ENCODE measurements around the gene RSRC2. TPM values are rescaled to one million over a fixed set of nuclear protein-coding genes. Genes with fewer than 3 reads are reported as not detected.

RSRC2 gene
- total RNA-seq, 1 donor from 2014 or later = 63.8 TPM

DNA sequence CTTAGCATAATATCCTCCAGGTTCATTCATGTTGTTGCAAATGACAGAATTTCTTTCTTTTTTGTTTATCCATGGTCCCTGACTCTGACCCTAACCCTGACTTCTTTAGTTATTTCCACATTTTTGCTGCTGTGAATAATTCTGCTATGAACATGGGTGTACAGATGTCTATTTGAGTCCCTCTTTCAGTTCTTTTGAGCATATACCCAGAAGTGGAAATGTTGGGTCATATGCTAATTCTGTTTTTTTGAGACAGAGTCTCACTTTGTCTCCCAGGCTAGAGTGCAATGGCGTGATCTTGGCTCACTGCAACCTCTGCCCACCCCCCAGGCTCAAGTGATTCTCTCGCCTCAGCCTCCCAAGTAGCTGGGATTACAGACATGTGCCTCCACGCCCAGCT lies 33.4 kb upstream of the RSRC2 start:
- no peaks in the 10 kb centered on the region for H3K4me1 ChIP-seq
- intact Hi-C loops (cut with DNase I) = no loop called here
- DNase-seq (no peak), ATAC-seq (no peak)
- no peaks in the 10 kb centered on the region for H3K27me3 ChIP-seq
- H3K36me3 ChIP-seq = peaks cover 13% of the 10 kb centered on the region
- H3K4me3 ChIP-seq = no peak overlapping the region
- TF ChIP-seq, protein P1, sequence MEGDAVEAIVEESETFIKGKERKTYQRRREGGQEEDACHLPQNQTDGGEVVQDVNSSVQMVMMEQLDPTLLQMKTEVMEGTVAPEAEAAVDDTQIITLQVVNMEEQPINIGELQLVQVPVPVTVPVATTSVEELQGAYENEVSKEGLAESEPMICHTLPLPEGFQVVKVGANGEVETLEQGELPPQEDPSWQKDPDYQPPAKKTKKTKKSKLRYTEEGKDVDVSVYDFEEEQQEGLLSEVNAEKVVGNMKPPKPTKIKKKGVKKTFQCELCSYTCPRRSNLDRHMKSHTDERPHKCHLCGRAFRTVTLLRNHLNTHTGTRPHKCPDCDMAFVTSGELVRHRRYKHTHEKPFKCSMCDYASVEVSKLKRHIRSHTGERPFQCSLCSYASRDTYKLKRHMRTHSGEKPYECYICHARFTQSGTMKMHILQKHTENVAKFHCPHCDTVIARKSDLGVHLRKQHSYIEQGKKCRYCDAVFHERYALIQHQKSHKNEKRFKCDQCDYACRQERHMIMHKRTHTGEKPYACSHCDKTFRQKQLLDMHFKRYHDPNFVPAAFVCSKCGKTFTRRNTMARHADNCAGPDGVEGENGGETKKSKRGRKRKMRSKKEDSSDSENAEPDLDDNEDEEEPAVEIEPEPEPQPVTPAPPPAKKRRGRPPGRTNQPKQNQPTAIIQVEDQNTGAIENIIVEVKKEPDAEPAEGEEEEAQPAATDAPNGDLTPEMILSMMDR (IDR thresholded peaks at IDR 0.05) = no peak
- no peak overlapping the region for H3K27ac ChIP-seq
- no peaks in the 10 kb centered on the region for H3K9me3 ChIP-seq

DNA sequence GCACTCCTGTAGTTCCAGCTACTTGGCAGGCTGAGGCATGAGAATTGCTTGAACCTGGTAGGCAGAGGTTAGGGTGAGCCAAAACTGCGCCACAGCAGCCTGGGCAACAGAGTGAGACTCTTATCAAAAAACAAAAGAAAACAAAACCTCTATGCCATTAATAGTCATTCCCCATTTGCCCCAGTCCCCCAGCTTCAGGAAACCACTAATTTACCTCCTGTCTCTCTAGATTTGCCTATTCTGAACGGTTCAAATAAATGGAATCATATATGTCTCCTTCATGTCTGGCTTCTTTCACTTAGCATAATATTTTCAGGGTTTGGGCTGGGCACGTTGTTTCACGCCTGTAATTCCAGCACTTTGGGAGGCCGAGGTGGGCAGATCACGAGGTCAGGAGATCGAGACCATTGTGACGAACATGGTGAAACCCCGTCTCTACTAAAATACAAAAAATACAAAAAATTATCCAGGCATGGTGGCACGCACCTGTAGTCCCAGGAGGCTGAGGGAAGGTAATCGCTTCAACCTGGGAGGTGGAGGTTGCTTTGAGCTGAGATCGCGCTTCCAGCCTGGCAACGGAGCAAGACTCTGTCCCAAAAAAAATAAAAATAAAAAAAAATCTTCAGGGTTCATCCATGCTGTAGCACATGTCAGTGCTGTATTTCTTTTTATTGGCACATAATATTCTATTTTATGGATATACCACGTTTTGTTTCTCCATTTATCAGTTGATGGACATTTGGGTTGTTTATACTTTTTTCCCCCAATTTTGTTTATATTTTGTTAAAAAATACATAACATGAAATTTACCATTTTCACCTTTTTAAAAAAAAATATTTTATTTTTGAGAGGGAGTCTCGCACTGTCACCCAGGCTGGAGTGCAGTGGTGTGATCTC lies 32.3 kb upstream of the RSRC2 start:
- no peaks in the 10 kb centered on the region for H3K9me3 ChIP-seq
- intact Hi-C loops (cut with DNase I) = no loop called here
- no peaks in the 10 kb centered on the region for H3K27me3 ChIP-seq
- TF ChIP-seq, protein P1 (IDR thresholded peaks at IDR 0.05) = no peak
- no peak for DNase-seq
- H3K4me3 ChIP-seq = no peak overlapping the region
- ATAC-seq = no peak
- H3K4me1 ChIP-seq = no peaks in the 10 kb centered on the region
- peaks cover 13% of the 10 kb centered on the region for H3K36me3 ChIP-seq
- no peak overlapping the region for H3K27ac ChIP-seq

DNA sequence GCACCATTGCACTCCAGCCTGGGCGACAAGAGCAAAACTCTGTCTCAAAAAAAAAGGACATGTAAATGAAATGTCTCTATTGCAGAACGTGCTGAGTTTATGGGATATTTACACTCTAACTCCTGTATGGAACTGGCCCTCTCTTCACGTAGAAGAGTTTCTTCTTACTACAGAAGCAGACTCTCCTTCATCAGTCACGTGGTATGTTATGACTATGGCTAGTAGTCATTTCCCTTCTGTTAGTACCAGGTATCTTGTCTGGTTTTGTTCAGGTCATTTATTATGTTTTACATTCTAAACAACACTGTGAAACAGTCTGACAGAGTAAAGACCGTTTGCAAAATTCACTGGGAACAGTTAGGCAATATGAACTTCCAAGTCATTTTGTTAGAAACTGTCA lies 20.6 kb upstream of the RSRC2 start:
- DNase-seq = no peak
- TF ChIP-seq, protein P1 (IDR thresholded peaks at IDR 0.05) = no peak
- intact Hi-C loops (cut with DNase I) = no loop called here
- no peaks in the 10 kb centered on the region for H3K4me1 ChIP-seq
- H3K4me3 ChIP-seq = no peak overlapping the region
- H3K36me3 ChIP-seq = peaks cover 34% of the 10 kb centered on the region
- H3K27me3 ChIP-seq = no peaks in the 10 kb centered on the region
- no peak for ATAC-seq
- H3K9me3 ChIP-seq = no peaks in the 10 kb centered on the region
- no peak overlapping the region for H3K27ac ChIP-seq

DNA sequence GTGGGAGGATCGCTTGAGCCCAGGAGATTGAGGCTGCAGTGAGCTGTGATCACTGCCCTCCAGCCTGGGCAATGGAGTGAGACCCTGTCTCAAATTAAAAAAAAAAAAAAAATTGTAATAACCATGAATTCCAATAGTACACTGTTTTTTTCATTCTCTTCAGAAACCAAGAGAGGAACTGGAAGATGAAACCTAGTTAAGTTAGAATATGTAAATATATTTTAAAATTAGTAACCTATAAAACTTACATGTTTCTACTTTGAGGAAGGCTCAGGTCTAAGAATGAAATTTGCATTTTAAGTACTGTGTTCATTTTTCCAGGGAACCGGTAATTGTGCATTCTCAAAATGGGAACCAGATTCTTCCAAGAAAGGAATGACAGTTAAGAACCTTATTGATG lies 19.1 kb upstream of the RSRC2 start:
- TF ChIP-seq, protein P1 (IDR thresholded peaks at IDR 0.05) = no peak
- Histone ChIP-seq H3K4me1 (no peaks in the 10 kb centered on the region), H3K27ac (no peak overlapping the region), H3K9me3 (no peaks in the 10 kb centered on the region), H3K36me3 (peaks cover 20% of the 10 kb centered on the region), H3K27me3 (no peaks in the 10 kb centered on the region), H3K4me3 (no peak overlapping the region)
- DNase-seq = no peak
- intact Hi-C loops (cut with DNase I) = no loop called here
- no peak for ATAC-seq

DNA sequence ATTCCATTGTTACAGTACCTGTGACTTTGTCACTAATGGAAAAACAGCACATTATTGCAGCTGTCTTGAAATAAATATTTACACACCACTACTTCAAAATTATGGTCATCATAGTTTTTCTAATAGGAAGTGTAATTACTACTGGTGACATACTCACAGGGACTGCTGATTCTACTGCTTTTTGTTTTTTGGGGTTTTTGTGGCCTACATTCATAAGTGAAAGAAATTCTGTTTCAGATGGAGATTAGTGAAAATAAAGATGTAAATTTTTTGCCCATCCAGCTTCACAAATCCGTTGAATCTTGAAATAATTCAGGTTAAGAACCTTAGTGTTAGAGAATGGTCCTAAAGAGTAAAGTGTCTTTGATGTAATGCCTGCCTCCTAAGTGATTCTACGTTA lies 17.8 kb upstream of the RSRC2 start:
- no peaks in the 10 kb centered on the region for H3K27me3 ChIP-seq
- no peak for ATAC-seq
- no peak overlapping the region for H3K4me3 ChIP-seq
- no peak overlapping the region for H3K27ac ChIP-seq
- TF ChIP-seq, protein P1 (IDR thresholded peaks at IDR 0.05) = no peak
- DNase-seq = no peak
- no peaks in the 10 kb centered on the region for H3K4me1 ChIP-seq
- no peaks in the 10 kb centered on the region for H3K9me3 ChIP-seq
- peaks cover 9% of the 10 kb centered on the region for H3K36me3 ChIP-seq
- intact Hi-C loops (cut with DNase I) = no loop called here
